GM21529 (cell line): ENCODE results near the gene PTPRN2.

ENCODE experiments used
- ATAC-seq: cut with Tn5 transposase; IDR thresholded peaks from one replicate; pipeline ENCODE4 v1.9.1; 2021; ENCODE audit not compliant: unreplicated experiment

Gene PTPRN2

GRCh38 chr7:158373476-158374133 lies 214.0 kb downstream of the PTPRN2 start:
- no peak for ATAC-seq

DNA sequence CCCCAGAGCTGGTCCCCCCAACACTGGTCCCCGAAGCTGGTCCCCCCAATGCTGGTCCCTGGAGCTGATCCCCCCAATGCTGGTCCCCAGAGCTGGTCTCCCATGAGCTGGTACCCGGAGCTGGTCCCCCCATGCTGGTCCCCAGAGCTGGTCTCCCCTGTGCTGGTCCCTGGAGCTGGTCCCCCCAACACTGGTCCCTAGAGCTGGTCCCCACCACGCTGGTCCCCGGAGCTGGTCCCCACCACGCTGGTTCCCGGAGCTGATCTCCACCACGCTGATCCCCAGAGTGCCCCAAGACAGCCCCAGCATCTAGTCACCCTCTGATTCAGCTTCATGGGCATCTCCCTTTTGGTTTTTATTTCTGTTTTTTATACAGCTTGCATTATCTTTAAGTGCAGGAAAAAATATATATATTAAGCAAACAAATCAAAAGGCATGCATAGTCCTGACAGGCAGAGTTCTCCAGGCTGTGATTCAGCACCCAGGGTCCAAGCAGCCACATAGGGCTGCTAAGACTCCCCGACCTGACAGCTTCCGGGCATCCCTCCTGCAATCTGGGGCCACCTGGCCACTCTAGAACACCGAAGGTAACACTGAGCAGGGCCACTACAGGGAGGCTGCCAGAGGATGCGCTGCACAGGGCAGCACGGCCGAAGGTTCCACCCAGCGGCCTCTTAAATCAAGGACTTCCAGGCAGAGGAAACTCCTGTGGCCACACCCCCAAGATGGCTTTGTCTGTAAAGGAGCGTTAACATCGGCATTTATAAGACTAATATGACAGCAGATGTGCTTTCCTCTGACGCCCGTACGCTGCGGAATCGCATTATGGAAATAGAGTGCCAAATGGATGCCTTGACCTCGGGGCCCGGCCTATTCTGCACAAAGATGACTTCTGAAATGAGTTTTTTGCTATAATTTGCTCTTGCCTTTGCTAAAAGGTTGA lies 215.0 kb downstream of the PTPRN2 start:
- ATAC-seq: no peak

GRCh38 chr7:158371856-158372255 lies 215.8 kb downstream of the PTPRN2 start:
- no peak for ATAC-seq

GRCh38 chr7:158369866-158370265 lies 217.8 kb downstream of the PTPRN2 start:
- ATAC-seq: no peak

- ATAC-seq: no peak
These were observed 218.3 kb downstream of the PTPRN2 start for GRCh38 chr7:158369290-158369689.

GRCh38 chr7:158368449-158368848 lies 219.2 kb downstream of the PTPRN2 start:
- no peak for ATAC-seq

DNA sequence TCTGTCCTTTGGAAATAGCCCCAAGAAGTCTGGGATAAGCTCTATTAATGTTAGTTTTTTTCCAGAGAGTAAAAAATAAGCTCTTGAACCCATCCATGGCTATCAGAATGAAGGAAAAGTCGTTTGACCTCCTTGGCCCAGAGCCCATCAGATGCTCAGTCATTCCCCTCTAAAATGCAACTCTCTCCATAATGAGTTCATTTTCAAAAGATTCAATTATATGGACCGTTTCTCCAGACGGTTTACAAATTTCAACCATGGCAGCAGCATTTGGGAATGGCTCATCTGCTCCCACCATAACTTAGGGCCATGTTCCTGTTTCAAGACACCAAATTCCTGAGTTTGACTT lies 220.0 kb downstream of the PTPRN2 start:
- no peak for ATAC-seq

GRCh38 chr7:158366916-158367633 lies 220.5 kb downstream of the PTPRN2 start:
- no peak for ATAC-seq

GRCh38 chr7:158366346-158366745 lies 221.3 kb downstream of the PTPRN2 start:
- ATAC-seq: no peak

DNA sequence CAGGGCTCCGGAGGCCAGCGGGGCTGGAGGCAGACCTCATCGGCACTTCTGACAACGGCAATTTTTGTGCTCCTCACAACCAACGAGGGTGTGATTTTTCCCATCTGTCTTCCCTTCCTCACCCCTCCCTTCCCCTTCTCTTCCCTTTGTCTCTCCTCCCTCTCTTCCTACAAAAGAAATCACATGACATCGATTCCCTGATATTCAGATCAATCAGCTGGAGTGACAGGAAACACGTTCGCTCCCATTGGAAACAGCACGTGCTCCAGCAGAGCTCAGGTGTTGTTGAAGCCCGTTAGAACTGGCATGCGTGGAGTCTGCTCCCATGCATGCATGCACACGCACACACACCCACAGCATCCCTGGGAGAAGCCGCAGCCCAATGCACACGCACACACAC lies 222.4 kb downstream of the PTPRN2 start:
- ATAC-seq: no peak

GRCh38 chr7:158364451-158364850 lies 223.2 kb downstream of the PTPRN2 start:
- no peak for ATAC-seq

DNA sequence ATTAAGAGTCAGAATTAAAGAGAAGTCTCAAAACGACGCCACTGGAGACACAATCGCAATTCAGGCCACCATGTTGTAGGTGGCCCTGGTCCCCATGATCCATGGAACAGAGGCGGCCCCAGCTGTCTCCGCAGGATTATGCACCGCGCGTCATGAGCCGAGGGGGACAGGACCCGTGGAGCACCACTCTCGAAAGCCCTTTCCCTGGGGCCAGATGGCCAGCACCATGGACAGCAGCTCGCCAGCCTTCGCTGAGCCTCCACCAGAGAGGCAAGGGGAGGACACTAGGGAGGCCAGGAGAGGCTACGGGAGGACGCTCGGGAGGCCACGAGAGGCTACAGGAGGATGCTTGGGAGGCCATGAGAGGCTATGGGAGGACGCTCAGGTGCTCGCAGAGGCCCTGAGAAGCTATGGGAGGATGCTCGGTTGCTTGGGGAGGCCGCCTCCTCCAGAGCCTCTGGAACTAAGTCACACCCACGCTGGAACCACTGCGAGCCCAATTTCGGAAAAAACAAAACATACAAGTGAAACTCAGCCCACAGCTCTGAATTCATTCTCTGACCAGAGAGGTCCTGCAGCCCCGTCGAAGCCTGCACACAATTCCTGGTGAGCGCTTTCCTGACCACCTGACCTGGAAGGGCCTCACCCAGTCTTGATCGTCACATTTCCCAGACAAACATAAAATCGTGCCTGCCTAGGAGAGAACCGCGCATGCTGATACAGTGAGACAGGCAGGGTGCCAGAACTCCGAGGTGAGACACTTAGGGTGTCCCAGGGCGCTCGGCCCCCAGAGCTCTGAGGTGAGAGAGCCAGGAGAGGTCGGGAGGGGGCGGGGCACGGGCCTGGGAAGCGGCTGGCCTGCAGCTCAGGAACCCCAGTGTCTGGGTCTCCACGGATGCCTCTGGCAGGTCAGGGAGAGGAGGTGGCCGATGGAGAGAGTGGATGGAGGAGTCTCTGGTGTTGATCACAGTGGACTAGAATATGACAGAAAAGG lies 224.4 kb downstream of the PTPRN2 start:
- no peak for ATAC-seq

DNA sequence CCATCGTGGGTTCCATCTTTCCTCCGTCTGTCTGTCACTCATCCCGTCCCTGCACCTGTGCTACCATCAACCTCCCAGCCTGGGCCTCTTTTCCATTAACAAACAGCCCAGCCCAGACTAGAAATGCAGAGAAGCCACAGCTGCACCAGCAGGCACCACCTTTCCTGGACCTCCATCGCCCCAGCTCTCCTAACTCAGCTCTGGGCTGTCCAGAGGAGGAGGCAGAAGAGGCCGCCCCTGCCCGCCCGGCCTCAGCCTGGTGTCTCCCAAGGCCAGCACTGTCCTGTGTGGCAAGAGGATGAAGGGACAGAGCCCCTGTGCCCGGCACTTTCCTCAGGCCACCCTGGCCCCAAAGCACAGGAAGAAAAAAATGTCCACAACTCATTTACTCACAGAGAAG lies 225.6 kb downstream of the PTPRN2 start:
- no peak for ATAC-seq

DNA sequence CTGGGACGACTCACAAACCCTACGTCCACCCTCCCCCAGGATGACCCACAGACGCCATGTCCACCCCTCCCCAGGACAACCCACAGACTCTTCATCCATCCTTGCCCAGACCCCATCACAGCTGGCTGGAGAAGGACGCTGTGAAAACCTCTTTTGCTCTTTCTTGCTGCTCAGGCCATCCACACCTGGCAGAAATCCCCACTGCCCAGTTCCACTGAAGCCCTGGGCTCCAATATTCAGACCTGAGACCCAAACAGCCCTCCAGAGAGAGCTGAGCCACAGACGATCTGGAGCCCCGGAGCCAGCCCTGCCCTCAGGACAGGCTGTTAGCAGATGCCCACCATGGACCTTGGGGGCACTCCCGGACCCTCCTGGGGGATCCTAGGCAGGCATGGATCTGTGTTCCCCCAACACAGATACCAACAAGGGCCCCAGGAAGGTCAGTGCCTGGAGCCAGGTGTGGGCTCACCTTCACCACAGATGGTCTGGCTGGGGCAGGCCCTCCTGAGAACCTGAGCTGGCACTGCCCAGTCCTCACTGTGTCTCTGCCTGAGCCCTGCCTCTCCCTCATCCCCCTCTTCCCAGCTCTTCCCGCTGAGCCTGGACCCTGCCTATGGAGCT lies 226.2 kb downstream of the PTPRN2 start:
- ATAC-seq: no peak

GRCh38 chr7:158358926-158359645 lies 228.5 kb downstream of the PTPRN2 start:
- no peak for ATAC-seq

DNA sequence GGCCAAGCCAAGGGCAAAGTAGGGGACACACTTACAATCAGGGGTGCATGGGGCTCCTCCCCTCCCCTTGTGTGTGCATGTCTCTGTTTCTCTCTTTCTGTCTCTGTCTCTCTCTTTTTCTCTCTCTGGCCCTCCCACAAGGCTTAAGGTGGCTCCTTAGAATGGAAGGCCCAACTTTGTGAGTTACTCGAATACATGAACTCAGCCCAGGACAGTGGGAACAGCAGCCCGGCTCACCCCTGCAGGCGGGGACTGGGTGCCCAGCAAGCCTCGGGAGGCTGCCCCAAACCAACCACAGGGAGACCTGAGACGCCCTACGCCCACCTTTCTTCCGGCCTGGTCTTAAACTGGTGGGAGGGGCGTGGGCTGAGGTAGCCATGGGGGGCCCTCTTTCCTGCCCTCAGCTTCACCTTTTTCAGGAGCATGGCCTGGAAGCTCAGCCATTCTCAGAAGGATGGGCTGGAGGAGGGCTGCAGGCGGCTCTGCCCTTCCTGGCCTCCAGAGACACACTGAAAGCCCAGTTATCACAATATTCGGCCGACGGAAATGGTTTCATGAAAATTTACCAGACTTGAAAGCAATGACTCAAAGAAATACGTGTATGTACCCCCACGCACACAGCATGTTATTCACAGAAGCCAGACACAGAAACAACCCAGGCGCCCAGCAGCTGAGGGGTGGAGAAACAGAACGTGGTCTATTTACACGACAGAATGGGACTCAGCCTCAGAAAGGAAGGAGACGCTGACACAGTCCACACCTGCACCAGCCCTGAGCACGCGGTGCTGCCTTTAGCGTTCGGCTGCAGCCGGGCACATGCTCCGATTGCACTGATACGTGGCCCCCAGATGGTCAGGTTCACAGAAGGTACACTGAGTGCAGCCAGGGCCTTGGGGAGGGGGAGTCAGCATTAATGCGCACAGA lies 229.5 kb downstream of the PTPRN2 start:
- no peak for ATAC-seq

GRCh38 chr7:158357106-158357897 lies 230.3 kb downstream of the PTPRN2 start:
- ATAC-seq: no peak

GRCh38 chr7:158356454-158356853 lies 231.2 kb downstream of the PTPRN2 start:
- ATAC-seq: no peak
